DMS153 (cell line): ENCODE data around the gene TPP1.

Source experiments
- DNase-seq: peaks from one replicate; lab custom pipeline; 2025; lab: John Stamatoyannopoulos, UW

The TPP1 gene

GRCh38 chr11:6627762-6628241 is 8.6 kb upstream of the TPP1 start:
- DNase-seq, result no peak

DNA sequence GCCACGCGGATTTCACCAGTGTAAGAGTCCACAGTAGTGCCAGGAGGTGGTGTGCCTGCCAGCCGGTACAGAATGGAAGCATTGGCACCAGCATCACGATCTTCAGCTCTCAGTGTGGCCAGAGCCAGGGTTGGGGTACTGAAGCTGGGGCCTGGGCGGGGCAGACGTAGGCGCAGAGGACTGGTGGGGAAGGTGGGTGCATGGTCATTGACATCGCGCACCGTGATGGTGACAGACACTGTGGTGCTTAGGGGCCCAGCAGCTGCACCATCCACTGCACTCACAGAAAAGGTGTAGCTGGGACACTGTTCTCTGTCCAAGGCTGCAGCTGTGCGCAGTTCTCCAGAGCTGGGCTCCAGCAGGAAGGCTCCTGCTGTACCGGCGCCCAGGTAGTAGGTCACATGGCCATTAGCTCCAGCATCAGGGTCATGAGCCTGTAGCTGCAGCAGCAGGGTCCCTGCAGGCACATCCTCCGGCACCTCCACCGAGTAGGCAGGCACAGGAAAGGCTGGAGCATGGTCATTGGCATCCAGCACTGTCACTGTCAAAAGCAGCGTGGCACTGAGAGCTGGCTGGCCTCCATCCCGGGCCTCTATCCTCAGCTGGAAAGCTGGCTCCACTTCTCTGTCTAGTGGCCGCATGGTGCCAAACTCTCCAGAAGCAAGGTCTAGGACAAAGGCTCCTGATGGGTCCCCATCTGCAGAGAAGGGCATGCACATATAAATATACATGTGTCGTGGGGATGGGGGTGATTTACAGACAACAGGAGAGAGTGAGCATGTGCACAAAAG is 7.9 kb upstream of the TPP1 start:
- DNase-seq, result no peak

GRCh38 chr11:6625832-6626420 is 6.7 kb upstream of the TPP1 start:
- DNase-seq, result no peak

DNA sequence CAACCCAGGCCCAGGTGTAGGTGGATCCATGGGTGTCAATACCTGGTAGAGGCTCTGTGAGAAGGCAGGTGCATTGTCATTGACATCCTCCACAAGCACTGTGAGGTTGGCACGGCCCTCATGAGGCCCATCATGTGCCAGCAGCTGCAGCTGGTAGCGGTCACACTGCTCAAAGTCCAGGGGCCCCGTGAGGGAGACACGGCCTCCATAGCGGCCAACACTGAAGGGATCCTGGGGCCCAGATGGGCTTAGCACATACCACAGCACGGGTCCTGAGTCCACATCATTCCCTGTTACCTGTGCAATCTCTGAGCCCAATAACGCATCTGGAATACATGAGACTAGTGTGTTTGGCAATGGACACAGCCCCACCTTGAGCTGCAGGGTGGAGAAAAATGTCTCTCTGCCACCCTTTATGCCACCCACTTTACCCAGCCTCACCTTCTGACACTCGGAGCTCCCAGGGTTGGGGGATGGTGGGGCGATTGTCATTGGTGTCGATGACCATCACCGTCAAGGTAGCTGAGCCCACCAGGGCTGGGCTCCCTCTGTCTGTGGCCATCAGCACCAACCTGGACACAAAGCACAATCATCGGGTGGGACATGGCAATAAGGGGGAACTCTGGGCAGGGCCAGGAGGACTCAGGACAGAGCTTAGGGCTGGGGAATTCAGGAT is 6.1 kb upstream of the TPP1 start:
- DNase-seq, result no peak

DNA sequence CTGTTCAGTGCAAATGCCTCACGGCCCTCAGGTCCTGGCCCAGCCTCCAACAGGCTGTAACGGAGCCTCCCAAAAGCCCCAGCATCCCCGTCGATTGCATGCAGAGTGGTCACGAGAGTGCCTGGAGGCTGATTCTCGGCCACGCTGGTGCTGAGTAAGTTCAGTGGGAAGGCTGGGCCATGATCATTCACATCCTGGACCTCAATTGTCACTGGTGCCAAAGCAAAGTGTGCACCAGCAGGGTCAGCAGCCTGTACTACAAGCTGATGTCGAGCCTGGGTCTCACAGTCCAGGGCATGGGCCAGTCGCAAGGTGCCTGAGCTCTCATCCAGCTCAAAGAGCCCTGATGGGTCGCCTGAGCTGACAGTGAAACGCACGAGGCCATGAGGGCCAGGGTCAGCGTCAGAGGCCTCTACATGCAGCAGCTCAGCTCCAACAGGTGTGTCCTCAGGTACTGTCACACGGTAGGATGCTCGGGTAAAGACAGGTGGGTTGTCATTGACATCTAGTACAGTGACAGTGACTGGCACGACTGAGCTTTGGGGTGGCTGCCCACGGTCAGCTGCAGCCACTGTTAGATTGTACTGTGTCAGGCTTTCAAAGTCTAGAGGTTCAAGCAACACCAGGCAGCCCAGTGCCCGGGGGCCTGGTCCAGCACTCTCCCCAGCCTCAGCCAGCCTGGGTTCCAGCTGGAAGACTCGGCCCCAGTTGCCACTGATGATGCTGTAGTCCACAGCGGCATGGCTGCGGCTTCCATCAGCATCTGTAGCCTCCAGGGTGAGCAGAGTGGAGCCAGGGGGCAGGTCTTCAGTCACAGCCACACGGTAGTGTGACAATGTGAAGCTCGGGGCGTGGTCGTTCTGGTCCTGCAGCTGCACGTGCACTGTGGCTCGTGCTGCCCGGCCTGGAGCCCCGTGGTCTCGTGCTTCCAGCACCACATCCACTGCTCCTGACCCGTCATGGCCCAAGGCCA is 4.5 kb upstream of the TPP1 start:
- DNase-seq, result no peak

DNA sequence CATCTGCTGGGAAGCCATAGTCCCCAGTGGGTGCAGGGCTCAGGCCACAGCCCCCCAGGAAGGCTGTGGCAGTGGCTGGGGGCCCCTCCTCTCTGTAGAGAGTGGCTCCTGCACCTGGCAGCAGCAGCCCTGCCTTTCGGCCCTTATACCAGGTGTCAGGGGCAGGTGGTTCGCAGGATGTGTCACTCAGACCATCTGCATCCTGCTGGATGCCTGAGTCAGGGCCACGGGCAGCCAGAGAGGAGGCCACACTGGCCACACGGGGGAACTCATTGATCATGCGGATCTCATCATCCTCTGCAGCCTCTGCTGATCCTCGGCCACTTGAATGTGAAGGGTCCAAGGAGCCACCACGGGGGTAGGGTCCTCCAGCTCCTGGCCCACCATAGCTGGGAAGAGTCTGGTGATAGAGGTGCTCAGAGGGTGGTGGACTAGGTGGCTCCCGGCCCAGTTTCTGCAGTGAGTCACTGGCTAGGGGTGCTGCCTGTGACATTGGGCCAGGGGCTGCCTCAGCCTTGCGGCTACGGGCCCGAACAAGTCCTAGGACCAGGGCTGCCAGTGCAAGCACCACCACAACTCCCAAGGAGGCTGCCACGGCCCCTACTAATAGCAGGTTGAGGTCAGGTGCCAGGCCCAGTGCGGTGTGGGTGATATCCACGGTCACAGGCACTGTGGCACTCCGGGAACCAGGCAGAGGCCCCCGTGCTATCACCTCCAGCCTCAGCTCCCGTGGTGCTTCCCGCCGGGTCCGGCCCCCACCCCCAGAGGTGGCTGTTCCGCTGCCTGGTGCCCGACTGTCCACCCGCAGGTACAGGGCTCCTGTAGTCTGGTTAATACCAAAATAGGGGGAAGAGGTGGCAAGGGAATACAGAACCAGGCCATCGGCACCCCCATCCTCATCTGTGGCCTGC is 3.3 kb upstream of the TPP1 start:
- DNase-seq, result no peak

DNA sequence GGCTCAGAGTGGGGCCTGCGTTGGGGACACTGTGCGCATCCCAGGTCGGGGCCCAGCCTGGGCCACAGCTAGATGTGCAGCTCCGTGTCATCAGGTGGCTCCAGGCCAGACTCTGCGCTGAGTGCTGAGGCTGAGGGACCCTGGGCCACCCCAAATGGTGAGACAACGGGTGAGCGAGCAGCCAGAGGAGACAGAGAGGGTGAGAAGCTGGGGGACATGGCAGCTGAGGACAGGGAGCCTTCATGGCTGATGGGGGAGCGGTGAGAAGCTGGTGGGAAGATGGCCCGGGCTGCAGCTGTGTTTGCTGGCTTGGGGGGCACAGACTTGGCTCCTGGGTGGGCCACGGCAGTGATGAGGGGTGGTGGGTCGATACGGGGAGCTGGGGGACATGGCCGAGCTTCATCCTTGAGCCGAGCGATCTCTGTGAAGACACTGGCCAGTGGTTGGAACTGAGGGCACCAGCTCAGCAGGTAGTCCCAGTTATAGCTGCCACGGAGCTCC is 2.5 kb upstream of the TPP1 start:
- DNase-seq, result no peak

GRCh38 chr11:6620636-6621035 is 1.4 kb upstream of the TPP1 start:
- no peak for DNase-seq

DNA sequence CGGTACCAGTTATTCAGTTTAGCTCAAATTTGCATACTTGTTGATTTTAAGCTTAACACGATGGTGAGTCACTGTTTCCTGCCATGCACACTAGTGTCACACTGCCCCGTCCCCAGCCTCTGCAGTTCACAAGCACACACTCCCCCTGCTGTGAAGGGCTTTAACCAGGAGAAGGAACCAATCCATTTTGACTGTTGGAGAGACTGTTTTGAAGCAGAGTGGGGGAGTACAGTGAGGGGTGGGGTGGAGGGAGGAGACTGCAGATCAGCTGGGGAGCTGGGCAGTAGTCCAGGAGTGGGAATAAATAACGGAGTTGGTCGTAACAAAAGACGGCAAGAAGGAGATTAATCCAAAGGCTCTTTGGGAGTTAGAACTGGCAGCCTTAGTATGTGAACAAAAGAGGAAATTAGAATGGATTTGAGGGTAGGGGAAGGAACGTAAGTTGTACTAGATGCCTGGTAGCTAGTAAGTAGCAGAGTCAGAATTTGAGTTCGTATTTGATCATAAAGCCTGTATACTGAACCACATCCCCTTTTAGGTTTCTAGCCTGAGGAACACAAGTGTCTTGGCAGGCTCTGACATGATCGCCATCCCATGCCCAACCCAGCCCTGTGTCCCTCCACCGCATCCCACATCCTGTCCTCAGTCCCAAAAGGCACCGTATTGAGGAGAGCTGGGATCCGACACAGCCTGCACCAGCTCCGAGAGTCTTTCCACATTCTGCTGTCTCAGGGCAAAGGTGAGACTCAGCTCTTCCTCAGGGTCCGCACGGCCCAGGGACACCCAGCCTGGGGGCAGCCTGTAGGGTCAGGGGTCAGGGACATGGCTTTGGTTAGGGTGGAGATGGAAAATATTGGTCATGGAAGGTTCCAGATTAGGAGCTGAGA is 862 bp downstream of the TPP1 start:
- DNase-seq, result no peak

DNA sequence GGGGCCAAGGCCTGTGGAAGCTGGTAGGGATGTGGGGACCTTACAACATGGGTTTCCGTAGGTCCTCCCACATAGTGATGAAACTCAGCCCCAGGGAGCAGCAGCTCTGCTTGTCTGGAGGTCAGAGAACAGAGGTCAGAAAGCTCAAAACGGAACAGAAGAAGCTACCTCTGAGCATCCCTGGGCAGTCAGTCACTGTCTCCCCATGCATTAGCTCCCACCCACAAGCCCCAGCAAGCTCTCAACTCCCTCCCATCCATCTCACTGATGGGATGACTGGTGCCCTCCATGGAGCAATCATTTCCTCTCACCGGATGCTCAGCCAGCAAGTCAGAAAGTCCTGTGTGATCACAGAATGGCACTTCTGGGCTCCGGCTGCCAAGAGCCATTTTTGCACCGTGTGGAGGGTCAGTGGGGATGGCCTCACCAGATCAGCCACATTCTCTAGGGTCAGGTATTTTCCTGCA is 1.9 kb downstream of the TPP1 start:
- DNase-seq, result no peak

- DNase-seq, result no peak
Observed at GRCh38 chr11:6616596-6617250, 2.5 kb downstream of the TPP1 start.

DNA sequence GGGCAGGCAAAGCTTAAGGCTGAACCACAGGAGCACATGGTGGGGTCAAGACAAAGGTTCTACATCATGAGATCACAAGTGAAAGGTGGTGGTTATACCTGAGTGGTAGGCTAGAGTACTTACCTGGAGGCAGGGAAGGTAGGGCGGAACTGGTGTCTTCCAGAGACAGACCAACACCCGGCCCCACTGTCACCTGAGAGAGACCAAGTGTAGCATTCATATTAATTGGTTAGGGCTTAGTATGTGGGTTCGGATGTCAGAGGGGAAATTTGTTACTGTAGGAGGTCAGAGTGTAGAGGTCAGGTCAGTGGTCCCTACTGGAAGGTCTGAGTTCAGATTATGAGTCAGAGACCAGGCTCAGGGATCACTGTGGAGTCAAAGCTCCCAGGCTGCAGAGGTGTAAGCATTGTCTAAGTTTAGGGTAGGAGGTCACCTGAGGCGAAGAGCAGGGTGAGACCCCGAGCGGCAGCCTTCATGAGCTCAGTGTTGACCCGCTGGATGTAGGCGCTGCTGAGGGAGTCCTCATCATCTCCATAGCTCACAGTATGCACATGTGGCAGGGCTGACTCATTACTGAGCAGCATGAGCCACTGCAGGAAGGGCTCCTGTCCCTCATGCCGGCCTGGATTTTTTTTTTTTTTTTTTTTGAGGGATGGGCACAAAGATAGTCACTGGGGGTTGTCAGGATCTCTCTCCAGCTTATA is 3.2 kb downstream of the TPP1 start:
- no peak for DNase-seq

- DNase-seq, result no peak
Observed at GRCh38 chr11:6615046-6615445, 4.2 kb downstream of the TPP1 start.

- DNase-seq, result no peak
Observed at GRCh38 chr11:6614446-6614845, 4.8 kb downstream of the TPP1 start.

DNA sequence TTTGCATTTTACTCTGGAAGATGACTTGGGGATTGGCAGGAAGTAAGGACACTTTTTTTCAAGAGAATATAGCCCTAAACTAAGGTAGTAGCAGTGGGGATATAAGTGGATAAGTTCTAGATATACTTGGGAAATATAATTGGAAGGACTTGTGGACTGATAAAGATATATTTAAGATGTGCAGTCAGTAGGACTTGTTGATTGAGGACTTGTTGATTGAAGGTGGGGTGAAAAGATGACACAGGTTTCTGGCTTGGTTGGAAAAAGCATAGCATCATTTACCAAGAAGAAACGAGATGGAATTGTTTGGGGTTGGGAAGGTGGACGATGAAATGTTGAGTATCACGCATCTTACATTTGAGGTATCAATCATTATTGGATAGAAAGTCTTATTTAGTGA is 5.7 kb downstream of the TPP1 start:
- DNase-seq, result no peak

- peak; percentile 96 for DNase-seq
Observed at GRCh38 chr11:6612213-6613041, 6.8 kb downstream of the TPP1 start, which contains the start of gene TAF10. Gene TAF10 (minus strand): TSS chr11:6612216. CDS start chr11:6612189, 27 bp downstream.

DNA sequence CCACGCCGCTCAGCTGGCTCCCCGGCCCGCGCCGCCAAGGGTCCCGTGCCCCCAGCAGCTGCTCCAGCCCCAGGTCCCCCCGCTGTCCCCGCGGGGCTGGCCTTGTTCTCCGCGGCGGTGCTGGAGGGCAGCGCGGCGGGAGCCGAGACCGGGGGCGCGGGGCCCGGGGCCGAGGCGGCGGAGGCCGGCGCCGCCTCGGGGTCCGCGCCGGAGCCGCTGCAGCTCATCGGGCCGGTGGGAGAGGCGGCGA is 7.3 kb downstream of the TPP1 start:
- DNase-seq, result no peak
